Heart left ventricle (tissue), 16 donors: ENCODE measurements around the gene CTF1. TPM values are rescaled to one million over a fixed set of nuclear protein-coding genes. Genes with fewer than 3 reads are reported as not detected.
"Not testable (repeated sequence)": the region's sequence is repeated elsewhere in the genome, so short reads cannot be mapped to it uniquely, and the experiment has no call there.

Source experiments
- ATAC-seq, 4 donors: fragments of 200-7000 bp; cut with Tn5 transposase; one replicate each; pipeline ENCODE4 v1.9.1; 2020 to 2022; ENCODE audit warnings: moderate library complexity in 4 of 4, mild to moderate bottlenecking in 3 of 4, moderate number of reproducible peaks in 1 of 4
- DNase-seq, 5 donors: peaks; one replicate each; pipeline ENCODE4 v3.0.0-alpha.2; 2020
- H3K27ac ChIP-seq, 12 donors: fragments of 200-600 bp; sonication (generic) in 4 of 12; one replicate each; pipeline versions ENCODE4 v1.5.0 to v1.8.0; 2016 to 2022; ENCODE audit warnings: mild to moderate bottlenecking in 2 of 12
- H3K27me3 ChIP-seq, 9 donors: fragments of 200-600 bp; sonication (generic) in 2 of 9; one replicate each; pipeline versions ENCODE4 v1.5.1 to v1.8.0; 2016 to 2022; ENCODE audit warnings: mild to moderate bottlenecking in 3 of 9
- H3K36me3 ChIP-seq, 9 donors: fragments of 200-600 bp; sonication (generic) in 2 of 9; one replicate each; pipeline versions ENCODE4 v1.5.0 to v1.8.0; 2018 to 2022; ENCODE audit warnings: mild to moderate bottlenecking in 2 of 9
- H3K4me1 ChIP-seq, 12 donors: fragments of 200-600 bp; sonication (generic) in 4 of 12; one replicate each; pipeline versions ENCODE4 v1.5.0 to v1.8.0; 2016 to 2022; ENCODE audit warnings: mild to moderate bottlenecking in 3 of 12
- H3K4me3 ChIP-seq, 12 donors: fragments of 200-600 bp; sonication (generic) in 4 of 12; one replicate each; pipeline versions ENCODE4 v1.5.0 to v1.8.0; 2017 to 2022; ENCODE audit warnings: mild to moderate bottlenecking in 9 of 12, moderate library complexity in 4 of 12
- H3K9me3 ChIP-seq, 12 donors: fragments of 200-600 bp; sonication (generic) in 4 of 12; one replicate each; pipeline versions ENCODE4 v1.5.0 to v1.8.0; 2016 to 2022; ENCODE audit warnings: mild to moderate bottlenecking in 1 of 12
- CTCF ChIP-seq, 12 donors: fragments of 200-600 bp; sonication (generic) in 4 of 12; IDR thresholded peaks; one replicate each; pipeline versions ENCODE4 v1.5.0 to v1.8.0; 2018 to 2022; ENCODE audit warnings: antibody characterized with exemption in 12 of 12, mild to moderate bottlenecking in 5 of 12
- POLR2A ChIP-seq, 2 donors: fragments of 450-650 bp; IDR thresholded peaks; one replicate each; pipeline ENCODE4 v1.6.1; 2017; ENCODE audit warnings: antibody characterized with exemption in 2 of 2, mild to moderate bottlenecking in 2 of 2, moderate library complexity in 2 of 2
- WGBS, 4 donors: extraction: QIAGEN DNeasy Blood & Tissue Kit in 2 of 4; methylation state at CpG; one replicate each; pipeline versions ENCODE4 v1.1.5 to v1.1.7; 2013 to 2018; 5-methylcytosine and 5-hydroxymethylcytosine counted together
- intact Hi-C, 10 donors: fragments of 100-400 bp; cut with DNase I; formaldehyde crosslinking; loops; one replicate each; pipeline versions ENCODE4 v1.11.1 to v1.14.2; 2022
- polyA plus RNA-seq, 2 donors: library from polyadenylated mRNA; stranded (reverse); fragments of 200-250 nt; gene quantifications; one replicate each; pipeline ENCODE4 v1.2.3, GENCODE V29; 2013
- total RNA-seq, 9 donors: library from RNA; depleted of rRNA in 2 of 9; stranded (reverse); fragments of >200 nt in 2 of 9; fragmentation: NEBNext Ultra II Directional in 3 of 9; extraction: Animal tissue kit (Norgen Biotek cat#: 25700) in 3 of 9; gene quantifications; one replicate each; pipeline versions ENCODE4 v1.1.0 to v1.2.4, GENCODE V29; 2016 to 2023
- donor health status: ischemic (EF 13 %, LVEDD 7.1; RV severe dilation, severe dysfunction).
- donor health status: healthy with polysubstance abuse.
- donor health status: DM: no; HTN: yes; CAD: no.
- donor health status: DM: no; HTN: no; CAD: no.
- donor health status: ischemic (EF 25% LVEDD 6.9; RV normal size, moderate dysfunction).
- donor health status: ischemic (EF 25% LVEDD 5.7; RV mildly dilated, moderate dysfunction).
- donor health status: healthy.
- donor health status: DM: yes; HTN: yes; CAD: no.
- donor health status: ischemic (EF 35%, LVEDD 5.7; RV mildly dilated, moderate dysfunction).
- donor health status: nonischemic (EF 11% LVEDD 7.7; RV severe dilation, severe dysfunction).
- donor health status: DM: yes; HTN: yes; CAD: no.
- donor health status: PGD.
- donor health status: ischemic (EF 29% LVEDD 5.4; RV normal size, mild dysfunction).
- donor health status: nonischemic (EF 23%, LVEDD 6.1; RV moderate dilation, normal function).

Gene CTF1
- total and polyA plus RNA-seq, 11 donors: 3.7 to 22.2 (median 12.2) TPM

- Histone ChIP-seq H3K27me3 (no peaks in the 10 kb centered on the region), H3K36me3 (peaks cover 0 to 18% (median 5%) of the 10 kb centered on the region in 9 donors), H3K4me3 (no peak overlapping the region), H3K9me3 (no peaks in the 10 kb centered on the region), H3K27ac (peak overlapping the region in 1 of 12 donors; percentile 65), H3K4me1 (peaks cover 0 to 15% (median 1%) of the 10 kb centered on the region in 12 donors)
- no peak for TF ChIP-seq CTCF (IDR thresholded peaks at IDR 0.05)
- no peak for TF ChIP-seq POLR2A (IDR thresholded peaks at IDR 0.05)
- DNase-seq (no peak), ATAC-seq (no peak)
- intact Hi-C loops: no loop called here
- 95 to 100% (median 97%) methylated on average over 2 of the region's 2 CpGs for WGBS, 4 donors
Observed at GRCh38 chr16:30853758-30854157, 42.7 kb upstream of the CTF1 start.

- WGBS, 4 donors: 90 to 95% (median 92%) methylated on average over 3 of the region's 3 CpGs
- TF ChIP-seq POLR2A (IDR thresholded peaks at IDR 0.05): no peak
- no peak for TF ChIP-seq CTCF (IDR thresholded peaks at IDR 0.05)
- H3K36me3 ChIP-seq: peaks cover 0 to 9% (median 3%) of the 10 kb centered on the region in 9 donors
- H3K4me1 ChIP-seq: peaks cover 0 to 15% (median 1%) of the 10 kb centered on the region in 12 donors
- DNase-seq (no peak), ATAC-seq (no peak)
- no peak overlapping the region for H3K27ac ChIP-seq
- H3K4me3 ChIP-seq: no peak overlapping the region
- H3K27me3 ChIP-seq: no peaks in the 10 kb centered on the region
- intact Hi-C loops: no loop called here
- H3K9me3 ChIP-seq: no peaks in the 10 kb centered on the region
Observed at GRCh38 chr16:30858111-30858495, 38.3 kb upstream of the CTF1 start.

GRCh38 chr16:30858829-30859423, 37.5 kb upstream of the CTF1 start:
- H3K27ac ChIP-seq: no peak overlapping the region
- ATAC-seq (no peak), DNase-seq (no peak)
- no peaks in the 10 kb centered on the region for H3K9me3 ChIP-seq
- TF ChIP-seq CTCF (IDR thresholded peaks at IDR 0.05) (no peak), POLR2A (IDR thresholded peaks at IDR 0.05) (no peak)
- H3K36me3 ChIP-seq: peaks cover 0 to 3% (median 0%) of the 10 kb centered on the region in 9 donors
- H3K4me1 ChIP-seq: peaks cover 0 to 15% (median 1%) of the 10 kb centered on the region in 12 donors
- 75 to 85% (median 80%) methylated on average over 4 of the region's 4 CpGs for WGBS, 4 donors
- no peaks in the 10 kb centered on the region for H3K27me3 ChIP-seq
- no peak overlapping the region for H3K4me3 ChIP-seq
- intact Hi-C loops: no loop called here

DNA sequence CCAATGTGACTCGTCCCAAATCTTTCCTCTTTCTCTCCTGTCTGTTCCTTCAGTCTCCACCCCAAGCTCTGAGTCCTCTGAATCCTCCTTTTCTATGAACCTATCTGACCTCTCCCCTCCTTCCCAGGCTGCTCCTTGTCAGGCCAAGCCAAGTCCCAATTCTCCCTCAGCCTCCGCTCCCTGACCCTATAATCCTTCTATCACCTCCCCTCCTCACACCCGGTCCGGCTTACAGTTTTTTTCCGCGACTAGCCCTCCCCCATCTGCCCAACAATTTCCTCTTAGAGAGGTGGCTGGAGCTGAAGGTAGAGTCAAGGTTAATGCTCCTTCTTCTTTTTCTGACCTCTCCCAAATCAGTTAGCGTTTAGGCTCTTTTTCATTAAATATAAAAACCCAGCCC, 35.7 kb upstream of the CTF1 start:
- H3K36me3 ChIP-seq, H3K4me1 ChIP-seq, intact Hi-C loops, H3K27me3 ChIP-seq, ATAC-seq, H3K4me3 ChIP-seq, H3K9me3 ChIP-seq, H3K27ac ChIP-seq, DNase-seq: not testable (repeated sequence)
- WGBS, 4 donors: 82 to 90% (median 88%) methylated on average over 7 of the region's 7 CpGs

DNA sequence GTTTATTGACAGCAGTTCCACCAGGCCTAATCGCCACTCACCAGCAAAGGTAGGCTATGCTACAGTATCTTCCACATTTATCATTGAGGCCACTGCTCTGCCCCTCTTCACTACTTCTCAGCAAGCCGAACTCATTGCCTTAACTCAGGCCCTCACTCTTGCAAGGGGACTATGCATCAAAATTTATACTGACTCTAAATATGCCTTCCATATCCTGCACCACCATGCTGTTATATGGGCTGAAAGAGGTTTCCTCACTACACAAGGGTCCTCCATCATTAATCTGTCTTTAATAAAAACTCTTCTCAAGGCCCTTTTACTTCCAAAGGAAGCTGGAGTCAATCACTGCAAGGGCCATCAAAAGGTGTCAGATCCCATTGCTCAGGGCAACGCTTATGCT, 33.2 kb upstream of the CTF1 start:
- H3K36me3 ChIP-seq: not testable (repeated sequence)

More for the DNA sequence above, 33.2 kb upstream of the CTF1 start:
- 85 to 89% (median 88%) methylated on average over 3 of the region's 3 CpGs for WGBS, 4 donors
- ATAC-seq, H3K27me3 ChIP-seq, H3K27ac ChIP-seq, H3K9me3 ChIP-seq, DNase-seq, H3K4me1 ChIP-seq, H3K4me3 ChIP-seq, intact Hi-C loops: not testable (repeated sequence)
